ENCODE data around the gene ABCC4.

Gene ABCC4

GRCh38 chr13:95233026-95233635 is 68.1 kb downstream of the ABCC4 start:
- no peak for DNase-seq (ENCODE audit: low read depth, low spot score)

GRCh38 chr13:95231393-95231792 is 69.9 kb downstream of the ABCC4 start:
- no peak for DNase-seq (ENCODE audit: low read depth, low spot score)

- no peak for DNase-seq (ENCODE audit: low read depth, low spot score)
Measured at GRCh38 chr13:95229855-95230254, 71.4 kb downstream of the ABCC4 start.

GRCh38 chr13:95228130-95228529 is 73.1 kb downstream of the ABCC4 start:
- DNase-seq (ENCODE audit: low read depth, low spot score), result no peak

- DNase-seq (ENCODE audit: low read depth, low spot score), result no peak
Measured at GRCh38 chr13:95226932-95227695, 74.1 kb downstream of the ABCC4 start.

GRCh38 chr13:95226476-95226875 is 74.8 kb downstream of the ABCC4 start:
- DNase-seq (ENCODE audit: low read depth, low spot score), result no peak

- DNase-seq (ENCODE audit: low read depth, low spot score), result no peak
Measured at GRCh38 chr13:95226050-95226449, 75.2 kb downstream of the ABCC4 start.

GRCh38 chr13:95224064-95224463 is 77.2 kb downstream of the ABCC4 start:
- no peak for DNase-seq (ENCODE audit: low read depth, low spot score)

- DNase-seq (ENCODE audit: low read depth, low spot score), result no peak
Measured at GRCh38 chr13:95222733-95223018, 78.6 kb downstream of the ABCC4 start.

- DNase-seq (ENCODE audit: low read depth, low spot score), result no peak
Measured at GRCh38 chr13:95221971-95222732, 79.1 kb downstream of the ABCC4 start.

- no peak for DNase-seq (ENCODE audit: low read depth, low spot score)
Measured at GRCh38 chr13:95220611-95221010, 80.6 kb downstream of the ABCC4 start.

GRCh38 chr13:95217920-95218830 is 83.1 kb downstream of the ABCC4 start:
- no peak for DNase-seq (ENCODE audit: low read depth, low spot score)

- DNase-seq (ENCODE audit: low read depth, low spot score), result no peak
Measured at GRCh38 chr13:95216182-95216581, 85.1 kb downstream of the ABCC4 start.

GRCh38 chr13:95212983-95213850 is 88.0 kb downstream of the ABCC4 start:
- DNase-seq (ENCODE audit: low read depth, low spot score), result no peak

GRCh38 chr13:95209109-95209508 is 92.1 kb downstream of the ABCC4 start:
- no peak for DNase-seq (ENCODE audit: low read depth, low spot score)

GRCh38 chr13:95207769-95208366 is 93.4 kb downstream of the ABCC4 start:
- DNase-seq (ENCODE audit: low read depth, low spot score), result no peak

- no peak for DNase-seq (ENCODE audit: low read depth, low spot score)
Measured at GRCh38 chr13:95206116-95206515, 95.1 kb downstream of the ABCC4 start.

- no peak for DNase-seq (ENCODE audit: low read depth, low spot score)
Measured at GRCh38 chr13:95204231-95204765, 97.0 kb downstream of the ABCC4 start.

GRCh38 chr13:95201814-95202651 is 99.2 kb downstream of the ABCC4 start:
- no peak for DNase-seq (ENCODE audit: low read depth, low spot score)
